Bronchial epithelial cell (primary cell): Measurements from ENCODE around the gene GPC1. TPM values are rescaled to one million over a fixed set of nuclear protein-coding genes. Genes with fewer than 3 reads are reported as not detected.

Source experiments
- DNase-seq: peaks from one replicate; pipeline ENCODE4 v3.0.0-alpha.2; 2010; ENCODE audit warnings: low read depth
- FAIRE-seq: peaks from 2 replicates; lab custom pipeline; 2011; peaks lifted over from hg19 to GRCh38; lab: Jason Lieb, UNC
- H3K27me3 ChIP-seq: 2 replicates; pipeline ENCODE4 v1.5.1; 2011; ENCODE audit warnings: low read length; ENCODE audit not compliant: control insufficient read depth, insufficient read depth
- H3K36me3 ChIP-seq: 2 replicates; pipeline ENCODE4 v1.5.1; 2011; ENCODE audit warnings: low read length; ENCODE audit not compliant: control insufficient read depth, insufficient read depth
- H3K4me3 ChIP-seq: 2 replicates; pipeline ENCODE4 v1.5.1; 2011; ENCODE audit warnings: mild to moderate bottlenecking, low read depth, low read length, control low read depth
- total RNA-seq: library from RNA; depleted of rRNA; stranded (reverse); fragments of >200 nt; gene quantifications from 2 replicates; pipeline ENCODE4 v1.2.1, GENCODE V29; 2014
- TF ChIP-seq, protein P1 (sequence below): IDR thresholded peaks from 2 replicates; pipeline ENCODE4 v1.5.1; 2011; ENCODE audit warnings: mild to moderate bottlenecking, moderate library complexity, low read length, control low read depth, inconsistent platforms; ENCODE audit not compliant: insufficient read depth, severe bottlenecking

The GPC1 gene
- total RNA-seq, 1 donor from 2014 or later: 65.8 TPM

DNA sequence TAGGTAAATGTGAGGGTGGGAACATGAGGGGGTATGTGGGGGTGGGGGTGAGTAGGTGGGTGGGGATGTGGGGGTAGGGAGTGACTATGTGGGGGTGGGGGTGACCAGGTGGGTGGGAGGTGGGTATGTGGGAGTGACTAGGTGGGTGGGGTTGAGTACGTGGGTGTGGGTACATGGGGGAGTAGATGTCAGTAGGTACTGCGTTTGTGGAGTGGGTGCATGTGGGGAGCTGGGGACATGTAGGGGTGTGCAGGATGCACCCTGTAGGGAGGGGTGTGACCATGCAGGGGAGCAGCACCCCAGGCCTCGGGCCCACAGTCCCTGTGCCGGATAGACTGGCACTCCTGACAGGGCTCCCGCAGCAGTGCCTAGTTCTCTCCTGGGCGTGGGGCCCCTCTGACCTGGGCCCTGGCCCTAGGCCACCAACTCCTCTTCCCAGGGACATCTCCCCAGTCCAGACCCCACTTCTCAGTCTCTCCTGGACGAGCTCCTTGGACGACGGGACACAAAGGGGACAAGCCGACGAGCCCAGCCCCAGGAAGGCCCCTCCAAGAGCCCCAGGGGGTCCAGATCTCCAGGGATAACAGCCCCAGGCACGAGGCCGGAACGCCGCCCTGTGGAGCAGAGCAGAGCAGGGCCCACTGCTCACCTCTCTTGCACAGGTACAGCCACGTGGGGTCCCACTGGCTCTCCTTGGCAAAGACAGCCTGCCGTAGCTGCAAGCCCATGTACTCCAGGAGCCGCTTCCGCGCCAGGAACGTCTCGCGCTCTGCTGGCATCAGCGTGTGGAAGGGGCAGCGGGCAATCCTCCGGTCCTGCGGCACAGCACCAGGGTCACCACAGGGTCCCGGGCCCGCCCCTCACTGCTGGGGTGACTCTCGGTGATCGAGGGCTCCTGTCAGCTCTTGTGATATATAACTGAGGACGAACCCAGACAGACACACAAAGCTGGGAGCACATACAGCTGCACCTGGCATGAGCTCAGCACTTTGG, 64.1 kb downstream of the GPC1 start:
- DNase-seq: no peak
- no peaks in the 10 kb centered on the region for H3K27me3 ChIP-seq
- H3K4me3 ChIP-seq: no peak overlapping the region
- FAIRE-seq: no peak
- TF ChIP-seq, protein P1, sequence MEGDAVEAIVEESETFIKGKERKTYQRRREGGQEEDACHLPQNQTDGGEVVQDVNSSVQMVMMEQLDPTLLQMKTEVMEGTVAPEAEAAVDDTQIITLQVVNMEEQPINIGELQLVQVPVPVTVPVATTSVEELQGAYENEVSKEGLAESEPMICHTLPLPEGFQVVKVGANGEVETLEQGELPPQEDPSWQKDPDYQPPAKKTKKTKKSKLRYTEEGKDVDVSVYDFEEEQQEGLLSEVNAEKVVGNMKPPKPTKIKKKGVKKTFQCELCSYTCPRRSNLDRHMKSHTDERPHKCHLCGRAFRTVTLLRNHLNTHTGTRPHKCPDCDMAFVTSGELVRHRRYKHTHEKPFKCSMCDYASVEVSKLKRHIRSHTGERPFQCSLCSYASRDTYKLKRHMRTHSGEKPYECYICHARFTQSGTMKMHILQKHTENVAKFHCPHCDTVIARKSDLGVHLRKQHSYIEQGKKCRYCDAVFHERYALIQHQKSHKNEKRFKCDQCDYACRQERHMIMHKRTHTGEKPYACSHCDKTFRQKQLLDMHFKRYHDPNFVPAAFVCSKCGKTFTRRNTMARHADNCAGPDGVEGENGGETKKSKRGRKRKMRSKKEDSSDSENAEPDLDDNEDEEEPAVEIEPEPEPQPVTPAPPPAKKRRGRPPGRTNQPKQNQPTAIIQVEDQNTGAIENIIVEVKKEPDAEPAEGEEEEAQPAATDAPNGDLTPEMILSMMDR: no peak
- no peaks in the 10 kb centered on the region for H3K36me3 ChIP-seq

DNA sequence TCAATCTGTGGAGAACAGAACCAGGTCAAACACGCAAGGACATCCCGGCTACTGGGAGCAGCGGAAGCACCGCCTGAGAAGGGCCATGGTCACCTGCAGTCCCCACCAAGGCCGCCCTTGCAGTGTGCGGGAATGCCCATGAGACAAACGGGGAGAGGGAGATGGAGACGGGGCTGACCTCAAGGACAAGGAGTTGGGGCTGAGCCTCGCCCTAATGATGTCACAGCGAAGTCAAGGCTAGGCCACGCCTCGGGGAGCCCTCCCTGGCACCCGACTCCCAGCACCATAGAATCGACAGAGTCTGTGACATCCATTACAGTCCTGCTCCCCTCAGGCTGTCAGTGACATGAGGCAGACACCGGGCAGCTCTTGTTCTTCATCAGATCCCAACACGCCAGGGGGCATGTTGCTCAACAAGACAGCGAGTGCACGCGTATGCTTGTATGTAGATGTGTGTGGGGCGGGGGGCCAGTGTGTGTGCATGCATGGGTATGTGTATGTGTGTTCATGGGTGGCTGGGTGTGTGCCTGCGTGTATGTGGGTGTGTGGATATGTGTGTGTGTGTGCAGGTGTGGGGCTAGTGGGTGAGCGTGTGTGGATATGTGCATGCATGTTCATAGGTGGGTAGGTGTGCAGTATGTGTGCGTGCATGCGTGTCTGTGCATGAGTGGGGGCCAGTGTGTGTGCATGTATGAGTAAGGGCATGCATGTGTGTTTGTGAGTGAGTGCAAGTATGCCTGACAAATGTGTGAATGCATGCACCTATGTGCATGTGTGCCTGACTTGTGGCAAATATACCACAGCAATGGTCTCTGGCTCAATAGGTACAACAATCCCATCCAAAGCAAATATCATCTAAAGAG, 65.3 kb downstream of the GPC1 start:
- H3K27me3 ChIP-seq: no peaks in the 10 kb centered on the region
- FAIRE-seq (peak; percentile 86), DNase-seq (no peak)
- no peak overlapping the region for H3K4me3 ChIP-seq
- H3K36me3 ChIP-seq: no peaks in the 10 kb centered on the region
- TF ChIP-seq, protein P1: no peak

DNA sequence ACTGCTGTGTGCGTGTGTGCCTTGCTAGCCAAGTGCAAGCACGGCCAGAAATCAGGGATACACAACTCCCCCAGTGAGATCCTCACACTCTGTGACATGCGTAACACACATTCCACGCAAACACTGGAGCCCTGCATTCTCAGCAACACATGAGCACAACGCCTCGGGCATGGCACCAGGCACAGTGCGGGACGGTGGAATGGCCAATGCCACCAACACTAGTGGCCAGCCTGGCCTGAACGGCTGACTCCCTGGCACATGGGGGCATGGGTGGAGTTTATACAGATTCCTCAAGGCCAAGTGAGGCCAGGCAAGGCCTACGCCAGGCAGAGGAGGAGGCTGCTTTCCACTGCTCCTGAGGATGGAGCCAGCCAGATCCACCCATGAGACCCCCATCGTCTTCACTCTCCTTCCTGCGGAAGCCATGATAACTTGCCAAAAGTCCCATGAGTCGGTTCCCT, 66.1 kb downstream of the GPC1 start:
- Histone ChIP-seq H3K4me3 (no peak overlapping the region), H3K36me3 (no peaks in the 10 kb centered on the region), H3K27me3 (no peaks in the 10 kb centered on the region)
- DNase-seq: no peak
- peak; percentile 50 for FAIRE-seq
- TF ChIP-seq, protein P1: no peak

DNA sequence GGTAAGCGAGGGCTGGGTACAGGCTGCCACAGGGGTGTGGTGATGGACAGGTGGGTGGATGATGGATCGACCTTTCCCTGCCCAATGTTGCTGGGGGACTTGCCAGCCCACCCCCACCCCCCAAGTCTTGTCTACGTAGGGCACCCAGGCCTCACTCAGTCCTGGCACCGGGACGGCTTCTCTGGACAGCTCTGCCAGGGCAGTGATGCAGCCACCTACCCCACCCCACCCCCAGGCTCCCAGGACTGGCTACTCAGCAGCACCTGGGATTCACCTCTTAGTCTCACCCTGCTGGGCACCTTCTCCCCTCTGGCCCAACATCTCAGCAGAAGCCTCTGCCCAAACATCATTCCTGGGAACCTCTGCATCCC, 66.6 kb downstream of the GPC1 start:
- DNase-seq (no peak), FAIRE-seq (no peak)
- no peaks in the 10 kb centered on the region for H3K27me3 ChIP-seq
- no peak overlapping the region for H3K4me3 ChIP-seq
- no peaks in the 10 kb centered on the region for H3K36me3 ChIP-seq
- TF ChIP-seq, protein P1: no peak

DNA sequence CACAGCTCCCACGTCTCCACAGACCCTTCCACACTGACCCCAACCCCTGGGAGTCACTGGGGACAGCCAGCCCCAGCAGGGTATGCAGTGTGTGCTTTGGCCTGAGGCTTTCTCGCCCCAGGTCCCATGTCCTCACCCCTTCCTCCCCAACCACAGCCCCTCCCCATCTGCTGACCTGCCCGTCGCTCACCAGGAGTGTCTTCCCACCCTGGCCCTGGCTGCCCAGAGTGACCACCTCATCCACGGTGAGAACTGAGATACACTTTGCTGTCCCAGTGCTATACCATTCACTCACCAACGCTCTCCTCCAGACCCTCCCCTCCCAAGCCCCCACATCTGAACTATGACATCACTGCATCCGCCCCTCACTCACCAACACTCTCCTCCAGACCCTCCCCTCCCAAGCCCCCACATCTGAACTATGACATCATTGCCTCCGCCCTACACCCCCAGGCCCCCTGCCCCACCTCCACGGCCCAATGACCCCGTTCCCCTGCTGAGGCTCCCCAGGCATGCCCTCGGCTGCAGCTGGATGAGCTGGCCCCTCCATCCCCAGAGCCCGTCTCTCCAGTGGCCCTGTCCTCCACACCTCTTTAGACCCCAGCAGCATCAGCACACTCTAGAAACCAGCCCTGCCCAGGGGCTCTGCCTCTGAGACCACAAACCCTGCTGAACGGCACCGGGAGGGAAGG, 67.1 kb downstream of the GPC1 start:
- Histone ChIP-seq H3K36me3 (no peaks in the 10 kb centered on the region), H3K27me3 (no peaks in the 10 kb centered on the region), H3K4me3 (no peak overlapping the region)
- no peak for FAIRE-seq
- no peak for DNase-seq
- TF ChIP-seq, protein P1: no peak
